GM12891 (cell line): Measurements from ENCODE around the gene TRPM3.

Experiments used
- POLR2A ChIP-seq: IDR thresholded peaks from 2 replicates; pipeline ENCODE4 v1.6.1; 2011; ENCODE audit warnings: low read depth, low read length, control low read depth
- POLR2AphosphoS5 ChIP-seq: IDR thresholded peaks from 2 replicates; pipeline ENCODE4 v1.6.1; 2011; ENCODE audit warnings: low read depth, low read length, control low read depth
- TAF1 ChIP-seq: IDR thresholded peaks from 2 replicates; pipeline ENCODE4 v1.6.1; 2011; ENCODE audit warnings: low read depth, low read length, control low read depth

- TF ChIP-seq TAF1: no peak
- no peak for TF ChIP-seq POLR2A
- no peak for TF ChIP-seq POLR2AphosphoS5
Observed at GRCh38 chr9:70607926-70608325, 513.5 kb downstream of the TRPM3 start.
